GM19238 (cell line): ENCODE measurements around the gene CCBE1.

Experiments
- DNase-seq: peaks from one replicate; pipeline ENCODE4 v3.0.0; 2011; ENCODE audit warnings: low spot score; ENCODE audit not compliant: insufficient read length

CCBE1 gene

GRCh38 chr18:59400407-59400806 is 296.8 kb downstream of the CCBE1 start:
- no peak for DNase-seq

DNA sequence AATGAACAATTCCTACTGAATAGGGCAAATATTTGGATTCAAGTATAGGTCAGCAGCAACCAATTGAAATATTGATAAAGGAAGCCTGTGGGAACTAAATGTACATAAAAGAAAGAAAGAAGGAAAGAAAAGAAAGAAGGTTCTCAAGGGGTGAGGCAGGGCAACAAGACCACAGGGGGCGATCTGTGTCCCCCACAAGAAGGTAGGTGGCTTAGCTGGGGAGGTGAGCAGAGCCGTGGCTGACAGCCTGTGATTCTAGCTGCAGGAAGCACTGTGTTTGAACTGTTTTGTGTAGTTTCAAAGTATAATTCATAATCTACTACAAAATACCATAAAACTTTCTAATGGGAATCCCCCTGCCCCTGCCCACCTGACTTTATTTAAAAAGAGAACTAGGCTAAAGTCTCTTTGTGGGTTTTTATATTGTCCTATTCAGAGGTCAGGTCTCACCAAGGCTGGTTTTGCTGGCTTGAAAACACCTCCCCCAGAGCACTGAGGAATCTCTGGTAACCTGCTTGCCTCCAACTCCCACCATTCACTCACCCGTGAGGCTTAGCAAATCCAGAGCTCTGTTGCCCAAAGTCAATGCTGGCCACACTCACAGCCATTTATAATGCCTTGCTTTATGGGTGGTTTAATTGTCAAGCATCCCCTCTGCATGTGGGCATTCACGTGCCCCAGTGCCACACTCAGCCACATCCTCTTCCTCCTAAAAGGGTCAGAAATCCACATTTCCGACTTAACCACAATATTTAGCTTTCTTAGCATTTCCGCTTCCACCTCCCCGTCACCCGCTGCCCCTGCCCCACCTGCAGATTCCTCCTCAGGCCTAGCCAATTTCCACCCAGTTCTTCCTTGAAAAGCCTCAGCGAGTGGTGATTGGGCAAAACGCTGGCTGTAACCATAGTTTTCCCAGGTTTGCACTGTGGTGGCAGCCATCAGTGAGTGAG is 301.7 kb downstream of the CCBE1 start:
- no peak for DNase-seq

DNA sequence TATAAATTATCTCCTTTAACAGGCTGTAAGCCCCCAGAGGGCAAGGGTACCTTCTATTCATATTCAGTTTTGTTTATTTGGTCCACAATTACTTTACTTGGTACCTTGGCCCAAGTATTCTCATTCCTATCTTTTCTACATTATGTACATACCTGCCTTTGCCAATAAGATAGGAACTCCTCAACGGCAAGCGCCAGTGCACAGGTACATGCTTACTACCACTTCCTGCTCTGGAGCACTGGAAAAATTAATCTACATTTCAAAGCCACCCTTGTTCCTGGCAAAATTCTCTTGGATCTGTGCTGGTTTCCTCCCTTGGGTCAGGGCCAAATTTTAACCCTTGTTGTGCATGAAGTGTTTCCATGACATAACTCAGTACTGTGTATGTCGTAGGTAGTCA is 303.8 kb downstream of the CCBE1 start:
- no peak for DNase-seq

DNA sequence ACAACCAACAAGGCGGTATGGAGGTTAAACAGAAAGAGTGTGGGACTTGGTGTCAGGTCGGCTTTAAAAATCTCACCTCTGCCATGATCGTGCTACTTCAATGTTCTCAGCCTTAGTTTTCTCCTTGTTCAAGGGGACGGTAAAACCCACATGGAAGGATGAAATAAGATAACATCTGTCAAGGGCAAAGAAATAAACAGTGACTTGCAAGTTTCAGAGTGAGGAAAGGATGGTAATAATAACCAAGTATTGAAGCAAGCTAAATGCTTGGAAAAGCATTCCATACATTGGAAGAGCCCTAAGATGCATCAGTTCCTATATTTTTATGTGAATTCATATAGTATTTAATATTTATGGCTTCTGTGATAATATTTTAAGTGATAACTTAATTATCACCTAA is 308.4 kb downstream of the CCBE1 start:
- no peak for DNase-seq

GRCh38 chr18:59387687-59388565 is 309.3 kb downstream of the CCBE1 start:
- no peak for DNase-seq

DNA sequence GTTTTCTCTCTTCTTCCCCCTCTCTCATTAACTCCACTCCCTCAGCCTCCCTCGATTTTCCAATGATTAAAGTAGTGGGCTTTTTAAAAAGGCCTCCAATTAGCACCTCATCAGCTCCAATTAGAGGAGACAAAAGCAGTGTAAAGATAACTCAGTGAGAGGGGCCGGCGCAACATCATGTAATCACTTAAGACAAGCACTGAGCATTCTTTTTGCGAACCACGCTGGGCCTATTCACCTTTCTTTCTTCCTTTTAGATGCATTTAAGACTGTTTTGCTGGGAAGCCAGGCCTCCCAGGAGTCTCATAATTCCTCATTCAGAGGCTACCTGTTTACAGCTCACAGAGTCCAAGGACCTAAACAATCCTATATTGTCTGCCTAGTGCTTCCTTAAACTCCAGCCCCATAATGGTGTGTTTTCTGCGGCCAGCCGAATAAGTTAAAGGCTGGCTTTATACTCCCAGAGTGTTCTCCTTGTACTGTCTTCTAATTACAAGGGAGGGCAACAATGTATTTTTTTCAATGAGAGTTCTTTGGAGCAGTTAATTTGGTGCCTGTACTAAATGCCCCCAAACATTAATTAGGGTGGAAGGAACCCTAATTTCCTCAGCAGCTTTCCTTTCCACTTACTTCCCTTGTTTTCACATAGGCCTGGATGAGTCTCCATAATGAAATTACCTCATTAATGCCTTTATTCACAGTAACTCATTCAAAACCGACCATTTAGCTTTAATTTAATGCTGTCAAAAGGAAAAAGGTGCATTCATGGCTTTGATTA is 310.1 kb downstream of the CCBE1 start:
- DNase-seq, result no peak

GRCh38 chr18:59385191-59385590 is 312.0 kb downstream of the CCBE1 start:
- DNase-seq, result no peak

GRCh38 chr18:59383851-59384250 is 313.4 kb downstream of the CCBE1 start:
- no peak for DNase-seq

DNA sequence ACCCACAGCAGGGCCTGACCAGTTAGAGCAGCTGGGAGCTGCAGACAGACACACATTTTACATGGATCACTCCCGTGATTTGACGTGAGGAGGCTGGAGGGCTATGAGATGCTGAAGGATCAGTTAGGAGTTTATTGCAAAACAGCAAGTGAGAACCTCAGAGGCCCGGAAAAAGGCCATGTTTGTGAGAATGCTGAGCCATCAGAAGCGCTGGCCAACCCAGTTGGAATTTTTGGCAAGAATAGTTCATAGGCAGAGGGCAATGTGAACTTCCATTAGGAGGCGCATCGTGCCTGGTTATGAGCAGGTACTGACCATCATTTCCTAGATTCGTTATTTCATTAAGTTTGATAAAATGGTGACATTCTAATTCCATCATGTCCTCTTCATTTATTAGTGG is 314.8 kb downstream of the CCBE1 start:
- DNase-seq, result no peak

DNA sequence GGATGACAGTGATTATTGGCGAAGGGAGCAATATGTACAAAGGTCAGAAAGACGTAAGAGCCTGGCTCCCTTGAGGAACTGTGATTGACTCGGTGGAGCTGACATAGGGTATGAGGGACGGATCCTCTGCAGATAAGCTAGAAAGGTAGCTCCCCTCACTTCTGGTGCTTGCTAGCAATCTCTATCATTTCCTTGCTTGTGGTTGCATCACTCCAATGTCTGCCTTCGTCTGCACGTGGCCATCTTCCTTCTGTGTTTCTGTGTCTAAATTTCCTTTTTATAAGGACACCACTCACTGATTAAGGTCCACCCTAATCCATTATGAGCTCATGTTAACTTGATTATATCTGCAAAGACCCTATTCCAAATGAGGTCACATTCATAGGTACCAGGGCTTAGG is 315.3 kb downstream of the CCBE1 start:
- DNase-seq, result no peak
